NK-92 treated with Interleukin-12 subunit alpha and Interleukin-12 subunit beta, amount 100 ng/mL, for 24 hours (cell line): ENCODE results near the gene GRK1.

Source experiments
- DNase-seq: peaks from one replicate; lab custom pipeline; 2025; lab: John Stamatoyannopoulos, UW

GRK1 gene

DNA sequence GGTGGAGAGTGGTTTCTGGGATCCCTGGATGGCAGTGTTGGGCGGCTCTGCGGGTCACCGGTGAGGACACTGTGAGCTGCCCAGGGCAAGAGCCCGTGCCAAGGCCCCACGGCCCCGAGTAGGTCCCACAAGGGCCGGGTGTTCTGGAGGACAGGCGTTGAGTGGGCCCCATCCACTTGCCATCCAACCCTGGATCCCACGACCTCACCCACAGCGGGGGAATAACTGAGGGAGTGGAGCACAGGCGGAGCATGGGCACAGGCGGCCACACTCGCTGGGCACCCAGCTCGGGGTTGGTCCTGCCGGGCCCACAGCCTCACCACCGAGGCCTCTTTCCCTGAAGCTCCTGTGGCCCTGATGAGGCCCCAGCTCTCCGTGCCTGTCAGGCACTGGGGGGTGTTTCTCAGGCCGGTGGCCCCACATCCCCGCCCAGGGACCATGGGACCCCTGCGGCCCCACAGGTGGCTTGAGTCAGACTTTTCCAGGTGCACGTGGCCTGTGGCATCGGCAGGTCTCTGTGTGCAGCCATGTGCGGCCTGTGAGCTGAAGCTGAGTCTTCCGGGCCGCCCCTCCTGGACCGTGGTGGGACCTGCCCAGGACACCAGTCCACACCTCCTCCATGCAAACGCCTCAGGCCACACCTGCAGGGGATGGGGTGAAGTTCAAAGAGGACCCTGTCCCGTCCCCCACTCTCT, 108.6 kb downstream of the GRK1 start:
- DNase-seq, result no peak

DNA sequence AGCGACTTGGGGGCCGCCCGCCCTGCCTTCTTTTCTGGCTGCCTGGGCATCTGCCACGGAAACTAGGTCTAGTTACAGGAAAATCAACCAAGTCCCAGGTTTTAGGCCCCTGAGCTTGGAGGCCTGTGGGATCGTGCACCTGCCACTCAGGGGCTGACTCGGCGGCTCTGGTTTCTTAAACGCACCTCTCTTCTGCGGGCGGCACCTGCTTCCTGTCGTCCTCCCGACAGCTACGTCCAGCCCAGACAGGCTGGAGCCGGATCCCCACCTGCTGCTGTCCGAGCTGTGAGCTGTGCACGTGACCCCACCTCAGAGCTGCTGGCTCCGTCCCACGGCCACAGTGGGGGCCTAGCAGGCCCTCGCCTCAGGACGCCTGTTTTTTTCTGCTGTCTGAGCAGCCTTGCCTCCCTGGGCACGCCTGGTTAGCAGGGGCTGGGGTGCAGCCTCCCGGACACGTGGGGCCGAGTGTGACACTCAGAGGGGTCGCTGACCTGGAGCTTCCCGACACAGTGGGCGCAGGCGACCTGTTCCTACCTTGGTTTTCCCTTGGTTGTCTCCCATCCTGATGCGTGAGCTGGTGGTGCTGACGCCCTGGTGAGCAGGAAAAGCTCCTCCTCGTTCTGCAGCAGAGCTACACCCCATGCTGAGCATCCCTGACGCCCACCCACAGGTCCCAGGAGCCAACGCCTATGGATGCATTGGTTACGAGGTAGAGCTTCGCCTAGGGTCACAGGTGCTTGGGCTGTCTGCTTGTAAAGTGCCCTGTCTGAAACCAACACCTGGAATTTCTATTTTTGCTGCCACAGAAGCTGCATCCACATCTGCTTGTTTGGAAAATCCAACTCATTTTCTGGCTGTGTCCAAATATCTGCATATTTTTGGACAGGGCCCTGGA, 109.5 kb downstream of the GRK1 start:
- DNase-seq, result no peak

DNA sequence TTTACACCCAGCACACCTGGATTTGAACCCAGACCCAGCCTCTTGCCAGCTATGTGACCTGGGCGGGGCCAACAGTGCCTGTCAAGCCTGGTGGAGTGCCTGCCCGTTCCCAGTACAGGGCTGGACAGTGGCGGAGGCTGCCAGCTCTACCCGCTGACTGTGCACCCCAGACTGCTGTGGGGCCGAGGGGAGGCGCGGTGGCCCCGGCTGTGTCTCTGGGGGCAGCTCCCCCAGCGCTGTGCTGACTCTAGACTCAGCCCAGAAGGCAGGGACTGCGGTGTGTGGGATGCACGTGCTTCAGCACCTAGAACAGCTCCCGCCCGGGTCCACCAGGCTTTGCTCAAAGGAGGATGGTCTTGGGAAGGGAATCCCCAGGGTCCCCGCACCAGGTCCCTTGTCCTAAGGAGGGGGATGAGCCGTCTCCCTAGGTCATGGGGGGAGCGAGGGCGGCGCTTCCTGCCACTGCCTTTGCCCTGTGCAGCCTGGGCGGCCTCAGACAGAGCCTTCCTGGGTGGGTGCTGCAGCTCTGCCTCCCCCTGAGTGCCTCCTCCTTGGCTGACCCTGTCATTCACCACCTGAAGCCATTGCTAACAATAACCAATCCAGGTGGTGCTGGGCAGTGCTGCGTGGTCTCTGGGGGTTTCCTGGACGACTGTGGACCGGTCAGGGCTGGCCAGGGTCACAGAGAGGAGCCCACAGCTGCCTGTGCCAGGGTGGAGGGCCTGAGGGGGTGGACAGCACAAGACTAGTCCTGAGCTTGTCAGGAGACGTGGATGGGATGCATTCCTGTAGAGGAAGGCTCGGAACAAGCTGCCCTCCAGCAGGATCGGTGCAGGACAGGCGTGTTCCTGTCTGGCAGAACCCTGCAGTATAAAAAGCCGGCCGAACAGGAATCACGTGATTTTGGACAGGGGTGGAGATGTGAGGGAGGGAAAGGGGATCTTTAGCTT, 110.6 kb downstream of the GRK1 start:
- DNase-seq, result no peak

DNA sequence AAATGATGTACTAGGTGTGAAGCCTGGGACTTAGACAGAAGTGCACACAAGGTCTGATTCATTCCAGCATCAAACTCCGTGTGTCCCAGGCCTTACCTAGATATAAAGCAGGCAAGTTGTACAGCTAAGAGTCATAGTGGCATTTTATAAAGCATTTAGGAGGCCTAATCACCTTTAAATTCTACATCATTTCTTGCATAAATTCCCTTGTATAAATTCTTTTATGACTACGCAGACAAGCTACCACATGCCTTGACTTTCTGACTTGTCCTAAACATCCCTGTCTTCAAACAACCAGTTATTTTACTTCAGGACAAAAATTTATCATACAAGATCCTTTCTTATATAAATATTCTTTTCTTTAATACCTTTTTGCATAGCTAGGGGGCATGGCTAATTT, 114.6 kb downstream of the GRK1 start:
- DNase-seq, result no peak

DNA sequence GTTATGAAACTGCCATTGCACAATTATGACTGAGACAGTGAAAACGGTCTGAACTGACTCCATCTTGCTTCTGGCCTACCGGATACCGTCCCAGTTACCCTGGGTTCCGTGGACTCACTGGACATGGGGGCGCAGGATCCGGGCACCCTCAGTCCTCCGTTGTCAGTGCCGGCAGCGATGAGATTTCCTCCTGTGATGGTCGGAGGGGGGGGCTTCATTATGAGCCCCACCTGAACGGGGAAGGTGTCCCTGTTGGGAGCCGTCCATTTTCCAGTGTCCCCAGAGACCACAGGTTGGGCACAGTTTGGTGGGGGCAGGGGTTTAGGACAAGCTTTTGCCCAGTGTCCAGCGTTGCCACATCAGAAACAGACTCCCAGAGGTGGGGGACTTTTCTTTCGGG, 115.5 kb downstream of the GRK1 start:
- DNase-seq, result no peak

DNA sequence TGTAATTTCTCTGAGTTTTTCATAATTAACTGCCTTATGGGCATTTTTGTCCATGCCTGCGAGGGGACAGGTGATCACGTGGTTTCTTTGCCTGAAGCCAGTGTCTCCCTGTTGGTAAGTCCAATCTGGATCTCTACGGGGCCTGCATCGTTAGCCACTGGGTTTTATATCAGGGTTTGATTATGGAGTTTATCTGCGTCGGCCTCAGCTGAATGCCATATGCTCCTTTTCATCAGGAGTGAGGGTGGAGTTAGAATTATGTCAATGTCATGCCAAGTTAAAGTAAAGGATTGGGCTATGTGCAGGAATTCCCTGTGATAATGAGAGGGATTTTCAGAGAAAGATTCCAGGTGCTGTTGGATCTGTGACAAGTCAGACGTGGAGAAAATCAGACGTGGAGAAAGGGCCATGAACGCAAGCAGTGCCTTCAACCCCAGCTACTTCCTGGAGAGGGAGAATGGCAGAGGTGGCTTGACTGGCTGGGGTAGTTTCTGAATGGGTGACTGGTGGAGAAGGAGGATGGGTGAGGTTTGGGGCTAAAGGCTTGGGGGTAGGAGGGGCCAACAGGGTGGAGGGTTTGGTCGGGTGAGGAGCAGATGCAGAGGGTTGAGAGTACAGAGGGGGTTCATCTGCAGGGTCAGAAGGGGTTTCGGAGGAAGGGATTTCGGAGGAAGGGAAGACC, 116.3 kb downstream of the GRK1 start:
- DNase-seq, result no peak

DNA sequence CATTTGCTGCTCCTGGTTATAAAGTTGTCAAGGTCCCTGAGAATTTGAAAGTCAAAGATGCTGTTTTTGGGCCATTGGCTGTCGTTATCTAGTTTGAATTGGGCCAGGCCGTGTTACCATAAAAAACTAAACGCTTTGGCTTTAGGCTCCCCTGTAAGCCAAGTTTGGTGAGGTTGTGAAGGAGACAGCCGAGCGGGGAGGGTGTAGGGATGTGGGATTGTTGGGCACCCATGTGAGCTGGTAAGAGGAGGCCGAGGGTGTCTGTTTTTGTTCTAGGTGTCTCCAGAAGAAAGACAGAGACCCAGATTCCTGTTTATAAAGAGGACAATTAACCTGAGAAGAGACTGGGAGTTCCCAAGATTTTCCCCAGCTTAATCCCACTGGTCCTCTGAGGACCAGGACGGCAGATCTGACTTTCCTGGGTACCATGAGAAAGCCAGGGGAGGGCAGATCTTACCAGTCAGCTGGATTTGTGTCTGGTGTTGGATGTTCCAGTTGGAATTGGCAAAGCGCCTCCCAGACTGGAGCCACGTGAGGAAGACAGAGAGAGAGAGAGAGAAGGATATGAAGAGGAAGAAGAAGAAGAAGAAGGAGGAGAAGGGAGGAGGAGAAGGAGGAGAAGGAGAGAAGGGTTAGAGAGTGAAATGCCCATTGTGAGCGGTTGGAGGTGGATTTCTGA, 117.1 kb downstream of the GRK1 start:
- no peak for DNase-seq

DNA sequence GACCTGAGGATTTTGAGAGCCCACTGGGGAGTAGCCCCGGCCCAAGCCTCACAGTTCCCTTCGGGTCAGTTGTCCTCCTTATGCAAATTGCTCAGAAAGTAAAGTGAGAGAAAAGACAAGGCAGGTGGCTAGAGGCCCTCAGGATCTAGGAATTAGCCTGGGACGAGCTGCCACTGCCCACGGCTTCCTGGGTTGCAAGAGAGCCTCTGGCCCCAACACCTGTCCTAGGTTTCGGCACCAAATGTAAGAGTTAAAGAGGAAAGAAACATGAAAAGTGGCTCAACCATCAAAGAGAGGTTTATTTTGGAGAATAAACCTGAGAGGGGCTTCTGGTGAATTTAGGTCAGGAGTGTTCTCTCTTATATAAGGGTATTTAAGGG, 117.6 kb downstream of the GRK1 start:
- DNase-seq, result no peak

DNA sequence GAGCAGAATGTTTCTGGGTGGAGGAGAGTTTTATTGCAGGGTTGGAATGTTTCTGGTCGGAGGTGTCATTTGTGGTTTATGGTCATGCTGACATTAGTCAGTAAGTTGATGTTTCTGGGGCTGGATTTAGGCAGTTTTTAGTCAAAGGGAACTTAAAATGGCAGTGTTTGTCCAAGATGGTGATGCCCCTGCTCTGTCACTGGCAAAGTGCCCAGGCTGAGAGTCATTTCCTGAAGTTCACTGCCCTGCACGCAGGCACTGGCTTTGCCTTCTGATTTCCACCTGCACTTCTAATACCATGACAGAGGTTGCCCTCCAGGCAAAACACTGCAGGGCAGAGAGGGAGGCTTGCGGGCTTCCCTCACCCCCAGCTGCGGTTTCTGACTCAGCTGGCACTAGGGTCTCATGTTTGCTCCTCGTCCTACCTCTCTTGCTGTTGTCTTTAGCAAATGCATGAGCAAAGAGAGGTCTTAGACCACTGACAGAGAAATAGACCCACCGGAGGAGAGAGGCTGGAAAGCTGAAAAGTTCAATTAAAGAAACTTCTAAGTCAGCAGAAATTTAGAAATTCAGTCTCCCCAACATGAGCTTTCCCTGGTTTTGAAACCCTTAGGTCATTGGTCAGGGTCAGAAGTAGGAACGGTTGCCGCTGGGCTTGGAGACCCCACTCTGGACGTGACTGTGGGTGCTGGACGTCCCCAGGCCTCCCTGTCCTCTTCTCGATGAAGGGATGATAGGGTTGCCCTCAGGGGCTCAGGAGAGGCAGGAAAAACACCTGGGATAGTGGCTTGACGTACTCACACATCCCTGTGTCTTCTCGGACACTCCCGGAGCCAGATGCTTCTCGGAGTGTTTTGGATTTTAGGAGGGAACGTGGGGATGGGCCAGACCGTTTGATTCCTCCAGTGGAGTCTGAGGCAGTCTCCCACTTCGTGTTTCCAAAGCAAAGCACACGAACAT, 118.3 kb downstream of the GRK1 start:
- no peak for DNase-seq

DNA sequence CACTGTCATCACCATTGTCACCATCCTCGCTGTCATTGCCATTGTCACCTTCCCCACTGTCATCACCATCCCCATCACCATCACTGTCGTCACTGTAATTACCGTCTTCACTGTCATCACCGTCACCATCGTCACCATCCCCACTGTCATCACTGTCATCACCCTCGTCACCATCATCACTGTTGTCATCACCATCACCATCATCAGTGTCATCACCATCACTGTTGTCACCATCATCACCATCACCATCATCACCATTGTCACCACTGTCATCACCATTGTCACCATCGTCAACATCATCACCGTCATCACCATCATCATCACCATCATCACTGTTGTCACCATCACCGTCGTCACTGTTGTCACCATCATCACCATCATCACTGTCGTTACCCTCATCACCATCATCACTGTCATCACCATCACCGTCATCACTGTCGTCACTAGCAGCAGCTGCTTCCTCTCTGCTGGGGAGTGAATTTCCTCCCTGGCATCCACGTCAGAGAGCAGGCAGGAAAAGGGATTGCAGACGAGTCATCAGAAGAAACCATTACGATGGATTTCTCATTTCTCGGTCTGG, 119.3 kb downstream of the GRK1 start:
- DNase-seq, result no peak
